Measurements from ENCODE around the gene RAPSN.

DNA sequence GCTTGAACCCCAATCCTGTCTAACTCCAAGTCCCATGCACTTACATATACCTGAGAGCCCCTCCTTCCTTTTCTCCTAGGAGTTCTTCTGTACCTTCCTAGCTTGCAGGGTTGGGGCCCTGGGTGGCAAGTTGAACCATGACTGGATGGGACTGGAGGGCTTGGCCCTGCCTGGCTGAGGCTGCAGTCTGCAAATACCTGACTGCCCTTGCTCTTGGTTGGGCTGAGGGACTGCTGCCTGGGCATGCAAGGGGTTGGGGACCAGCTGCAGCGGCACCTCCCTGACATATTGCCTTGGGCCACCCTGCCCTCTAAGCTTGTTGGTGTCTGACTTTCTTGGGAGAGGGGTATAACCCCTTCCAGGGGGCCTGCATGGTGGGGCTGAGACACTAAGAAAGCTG, 50.4 kb downstream of the RAPSN start:
- TF ChIP-seq CTCF (conservative IDR thresholded peaks at IDR 0.05 in 1 of 2, IDR thresholded peaks at IDR 0.05 in 1 of 2; ENCODE audit: low read depth in 1 of 2, low read length in 2 of 2): no peak
- TF ChIP-seq EZH2 (IDR thresholded peaks at IDR 0.05; ENCODE audit: low read length, missing control alignments): no peak

Data from fibroblast of lung (primary cell).